SK-N-SH (cell line): ENCODE measurements around the gene ARHGEF4. TPM values are rescaled to one million over a fixed set of nuclear protein-coding genes. Genes with fewer than 3 reads are reported as not detected.

Experiments
- CTCF ChIA-PET: fragments of 300-600, 350-600 bp; formaldehyde crosslinking; extraction: SDS; loops from one replicate; lab custom pipeline; 2021; lab: Yijun Ruan, JAX
- POLR2A ChIA-PET: fragments of 350-600 bp; sonication (Branson Sonifier 250); formaldehyde crosslinking; extraction: SDS; loops from one replicate; lab custom pipeline; 2020; ENCODE audit warnings: antibody characterized with exemption, inconsistent platforms; lab: Yijun Ruan, JAX
- DNase-seq: peaks from one replicate; pipeline ENCODE4 v3.0.0; 2012
- H2AFZ ChIP-seq: fragments of 200-600 bp; sonication (generic); 2 replicates; pipeline ENCODE4 v1.8.1; 2016; ENCODE audit warnings: antibody characterized with exemption, mild to moderate bottlenecking, low read depth
- H3F3A ChIP-seq: fragments of 200-600 bp; sonication (generic); replicated peaks from 2 replicates; pipeline ENCODE3; 2016; ENCODE audit warnings: antibody characterized with exemption, mild to moderate bottlenecking; ENCODE audit not compliant: insufficient read depth
- H3K27ac ChIP-seq, 2 experiments: fragments of 200-500 bp in 1 of 2; fragments of 200-600 bp in 1 of 2; sonication (Bioruptor generic) in 1 of 2; sonication (generic), shearing (Covaris generic) in 1 of 2; 2 replicates each; pipeline versions ENCODE4 v1.5.1 to v1.6.1; 2014 to 2016; ENCODE audit warnings: low read depth in 2 of 2, inconsistent platforms in 1 of 2, low read length in 1 of 2, mild to moderate bottlenecking in 1 of 2, mixed read lengths in 1 of 2
- H3K27me3 ChIP-seq: fragments of 200-600 bp; sonication (generic), shearing (Covaris generic); 2 replicates; pipeline ENCODE4 v1.6.1; 2016; ENCODE audit warnings: mixed run types; ENCODE audit not compliant: insufficient read depth
- H3K36me3 ChIP-seq, 2 experiments: fragments of 200-500 bp in 1 of 2; fragments of 200-600 bp in 1 of 2; sonication (Bioruptor generic) in 1 of 2; sonication (generic) in 1 of 2; replicated peaks in 1 of 2; 2 replicates each; pipeline versions ENCODE3 to v1.5.1; 2014 to 2016; ENCODE audit warnings: low read length in 1 of 2, mild to moderate bottlenecking in 1 of 2; ENCODE audit not compliant: insufficient read depth in 2 of 2, control insufficient read depth in 1 of 2
- H3K4me1 ChIP-seq, 2 experiments: fragments of 200-500 bp in 1 of 2; fragments of 200-600 bp in 1 of 2; sonication (Bioruptor generic) in 1 of 2; sonication (generic), shearing (Covaris generic) in 1 of 2; 2 replicates each; pipeline versions ENCODE4 v1.5.1 to v1.6.1; 2014 to 2016; ENCODE audit warnings: low read depth in 1 of 2, low read length in 1 of 2, mixed run types in 1 of 2; ENCODE audit not compliant: insufficient read depth in 2 of 2, control insufficient read depth in 1 of 2
- H3K4me2 ChIP-seq: fragments of 200-600 bp; sonication (generic), shearing (Covaris generic); 2 replicates; pipeline ENCODE4 v1.6.1; 2017; ENCODE audit warnings: mixed run types
- H3K4me3 ChIP-seq, 2 experiments: fragments of 200-500 bp in 1 of 2; fragments of 200-600 bp in 1 of 2; sonication (Bioruptor generic) in 1 of 2; sonication (generic), shearing (Covaris generic) in 1 of 2; 2 replicates each; pipeline versions ENCODE4 v1.5.1 to v1.8.1; 2014 to 2016; ENCODE audit warnings: low read depth in 2 of 2, inconsistent platforms in 1 of 2, low read length in 1 of 2, mild to moderate bottlenecking in 1 of 2, mixed read lengths in 1 of 2, moderate library complexity in 1 of 2
- H3K79me2 ChIP-seq: fragments of 200-600 bp; sonication (generic); 2 replicates; pipeline ENCODE4 v1.8.1; 2017; ENCODE audit warnings: mild to moderate bottlenecking; ENCODE audit not compliant: insufficient read depth
- H3K9ac ChIP-seq: fragments of 200-600 bp; sonication (generic); 2 replicates; pipeline ENCODE4 v1.6.1; 2017; ENCODE audit warnings: mixed run types
- H3K9me2 ChIP-seq: fragments of 200-600 bp; sonication (generic); 2 replicates; pipeline ENCODE4 v1.6.1; 2017; ENCODE audit warnings: mixed run types
- H3K9me3 ChIP-seq: fragments of 200-600 bp; sonication (generic); 2 replicates; pipeline ENCODE4 v1.6.1; 2017; ENCODE audit warnings: mixed run types, mild to moderate bottlenecking, moderate library complexity
- H4K20me1 ChIP-seq: fragments of 200-600 bp; sonication (generic); 2 replicates; pipeline ENCODE4 v1.6.1; 2017; ENCODE audit warnings: mild to moderate bottlenecking, mixed run types; ENCODE audit not compliant: insufficient read depth
- EP300 ChIP-seq, 2 experiments: IDR thresholded peaks; 2 replicates each; pipeline versions ENCODE4 v1.4.0 to v1.6.1; 2012; ENCODE audit warnings: borderline replicate concordance in 1 of 2, low read depth in 1 of 2, low read length in 1 of 2
- FOSL2 ChIP-seq: IDR thresholded peaks from 2 replicates; pipeline ENCODE4 v1.4.0; 2012; ENCODE audit warnings: low read depth, mild to moderate bottlenecking, moderate library complexity, borderline replicate concordance
- GATA2 ChIP-seq: sonication (generic); formaldehyde crosslinking; IDR thresholded peaks from 2 replicates; pipeline ENCODE4 v1.5.0; 2020; ENCODE audit warnings: mild to moderate bottlenecking, missing genetic modification reagents
- MEF2A ChIP-seq: IDR thresholded peaks from 2 replicates; pipeline ENCODE4 v1.4.0; 2012; ENCODE audit warnings: low read depth, borderline replicate concordance
- MXI1 ChIP-seq: IDR thresholded peaks from 2 replicates; pipeline ENCODE4 v1.6.1; 2012; ENCODE audit warnings: mild to moderate bottlenecking, low read depth, low read length, improper control_type of control experiment
- RCOR1 ChIP-seq: fragments of 150-350 bp; IDR thresholded peaks from 2 replicates; pipeline ENCODE4 v1.6.1; 2017; ENCODE audit warnings: antibody characterized with exemption, low read length
- SMC3 ChIP-seq: IDR thresholded peaks from 2 replicates; pipeline ENCODE4 v1.6.1; 2012; ENCODE audit warnings: low read depth, low read length, improper control_type of control experiment
- TCF12 ChIP-seq: IDR thresholded peaks from 2 replicates; pipeline ENCODE4 v1.4.0; 2012
- USF2 ChIP-seq: fragments of 150-350 bp; IDR thresholded peaks from 2 replicates; pipeline ENCODE4 v1.6.1; 2017; ENCODE audit warnings: antibody characterized with exemption, low read length, low read depth, borderline replicate concordance
- YY1 ChIP-seq: IDR thresholded peaks from 2 replicates; pipeline ENCODE4 v1.4.0; 2012; ENCODE audit warnings: low read depth, mild to moderate bottlenecking
- ZBTB33 ChIP-seq: IDR thresholded peaks from 2 replicates; pipeline ENCODE4 v1.4.0; 2012; ENCODE audit warnings: low read depth, borderline replicate concordance
- WGBS: methylation state at CpG from one replicate; pipeline ENCODE4 v1.1.6; 2017; ENCODE audit warnings: low lambda C conversion rate; 5-methylcytosine and 5-hydroxymethylcytosine counted together
- polyA plus RNA-seq, 3 experiments: library from polyadenylated mRNA; depleted of rRNA; stranded (reverse); fragments of >200 nt; gene quantifications; 2 replicates each; pipeline ENCODE4 v1.2.3, GENCODE V29; 2012
- TF ChIP-seq, protein P1 (sequence below): IDR thresholded peaks from 2 replicates; pipeline ENCODE4 v1.6.1; 2012; ENCODE audit warnings: mild to moderate bottlenecking, low read depth, low read length, moderate library complexity

ARHGEF4 gene
- polyA plus RNA-seq, 1 of the 3 experiments (the other 2 are of a cell fraction): 2.3 TPM

GRCh38 chr2:130976591-130977237 is 140.0 kb downstream of the ARHGEF4 start:
- no peak overlapping the region for H3K27ac ChIP-seq
- ChIA-PET CTCF (interaction anchor here (1.0 kb wide), 1 partner anchor 28 kb away, joined by 3 read pairs; no protein-coding TSS in a partner anchor), POLR2A (no interaction called here)
- no peaks in the 10 kb centered on the region for H3K79me2 ChIP-seq
- no peaks in the 10 kb centered on the region for H3K4me1 ChIP-seq
- H3K36me3 ChIP-seq: no peaks in the 10 kb centered on the region
- H2AFZ ChIP-seq: no peak overlapping the region
- no peak for DNase-seq
- H3F3A ChIP-seq: no peaks in the 10 kb centered on the region
- H3K4me2 ChIP-seq: no peak overlapping the region
- 64% methylated on average over 10 of the region's 10 CpGs for WGBS
- TF ChIP-seq EP300 (IDR thresholded peaks at IDR 0.05; ENCODE audit: borderline replicate concordance in 1 of 2, low read depth in 1 of 2, low read length in 1 of 2) (no peak), RCOR1 (no peak), MXI1 (no peak), FOSL2 (no peak), YY1 (no peak), GATA2 (no peak), TCF12 (no peak), SMC3 (no peak), MEF2A (no peak), USF2 (no peak), ZBTB33 (no peak)
- TF ChIP-seq, protein P1, sequence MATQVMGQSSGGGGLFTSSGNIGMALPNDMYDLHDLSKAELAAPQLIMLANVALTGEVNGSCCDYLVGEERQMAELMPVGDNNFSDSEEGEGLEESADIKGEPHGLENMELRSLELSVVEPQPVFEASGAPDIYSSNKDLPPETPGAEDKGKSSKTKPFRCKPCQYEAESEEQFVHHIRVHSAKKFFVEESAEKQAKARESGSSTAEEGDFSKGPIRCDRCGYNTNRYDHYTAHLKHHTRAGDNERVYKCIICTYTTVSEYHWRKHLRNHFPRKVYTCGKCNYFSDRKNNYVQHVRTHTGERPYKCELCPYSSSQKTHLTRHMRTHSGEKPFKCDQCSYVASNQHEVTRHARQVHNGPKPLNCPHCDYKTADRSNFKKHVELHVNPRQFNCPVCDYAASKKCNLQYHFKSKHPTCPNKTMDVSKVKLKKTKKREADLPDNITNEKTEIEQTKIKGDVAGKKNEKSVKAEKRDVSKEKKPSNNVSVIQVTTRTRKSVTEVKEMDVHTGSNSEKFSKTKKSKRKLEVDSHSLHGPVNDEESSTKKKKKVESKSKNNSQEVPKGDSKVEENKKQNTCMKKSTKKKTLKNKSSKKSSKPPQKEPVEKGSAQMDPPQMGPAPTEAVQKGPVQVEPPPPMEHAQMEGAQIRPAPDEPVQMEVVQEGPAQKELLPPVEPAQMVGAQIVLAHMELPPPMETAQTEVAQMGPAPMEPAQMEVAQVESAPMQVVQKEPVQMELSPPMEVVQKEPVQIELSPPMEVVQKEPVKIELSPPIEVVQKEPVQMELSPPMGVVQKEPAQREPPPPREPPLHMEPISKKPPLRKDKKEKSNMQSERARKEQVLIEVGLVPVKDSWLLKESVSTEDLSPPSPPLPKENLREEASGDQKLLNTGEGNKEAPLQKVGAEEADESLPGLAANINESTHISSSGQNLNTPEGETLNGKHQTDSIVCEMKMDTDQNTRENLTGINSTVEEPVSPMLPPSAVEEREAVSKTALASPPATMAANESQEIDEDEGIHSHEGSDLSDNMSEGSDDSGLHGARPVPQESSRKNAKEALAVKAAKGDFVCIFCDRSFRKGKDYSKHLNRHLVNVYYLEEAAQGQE: no peak
- no peaks in the 10 kb centered on the region for H3K9me2 ChIP-seq
- no peak overlapping the region for H3K4me3 ChIP-seq
- H3K9me3 ChIP-seq: no peaks in the 10 kb centered on the region
- H3K27me3 ChIP-seq: no peaks in the 10 kb centered on the region
- H3K9ac ChIP-seq: no peak overlapping the region
- no peaks in the 10 kb centered on the region for H4K20me1 ChIP-seq
